Adrenal gland (tissue), 12 donors: ENCODE data around the gene TFDP2. TPM values are rescaled to one million over a fixed set of nuclear protein-coding genes. Genes with fewer than 3 reads are reported as not detected.
A peak's percentile ranks its signal among the peaks of the same experiment; 100 is the strongest.

Experiments used
- DNase-seq, 7 donors: peaks; one replicate each; pipeline ENCODE4 v3.0.0-alpha.2; 2019 to 2020
- H3K27ac ChIP-seq, 5 donors: fragments of 200-600 bp; sonication (generic) in 4 of 5; 1 replicate in 3 of 5; 2 replicates in 2 of 5; pipeline versions ENCODE4 v1.5.1 to v1.8.0; 2016 to 2020; ENCODE audit warnings: mild to moderate bottlenecking in 1 of 5
- H3K27me3 ChIP-seq: fragments of 200-600 bp; 2 replicates; pipeline ENCODE4 v1.8.0; 2021
- H3K36me3 ChIP-seq, 2 donors: fragments of 200-600 bp; replicated peaks in 1 of 2; 1 replicate in 1 of 2; 2 replicates in 1 of 2; pipeline versions ENCODE4 v1.5.1 to v1.8.0; 2018 to 2022
- H3K4me1 ChIP-seq, 2 donors: fragments of 200-600 bp; replicated peaks in 1 of 2; 1 replicate in 1 of 2; 2 replicates in 1 of 2; pipeline versions ENCODE4 v1.5.1 to v1.8.0; 2018 to 2021
- H3K4me3 ChIP-seq, 4 donors: fragments of 200-600 bp; sonication (generic) in 3 of 4; one replicate each; pipeline ENCODE4 v1.5.1; 2016 to 2018
- H3K9me3 ChIP-seq, 3 donors: fragments of 200-600 bp; sonication (generic) in 1 of 3; replicated peaks in 1 of 3; 1 replicate in 2 of 3; 2 replicates in 1 of 3; pipeline versions ENCODE4 v1.5.1 to v1.8.0; 2016 to 2021
- POLR2A ChIP-seq, 2 donors: fragments of 450-650 bp; IDR thresholded peaks; one replicate each; pipeline ENCODE4 v1.6.1; 2017; ENCODE audit warnings: antibody characterized with exemption in 2 of 2, mild to moderate bottlenecking in 2 of 2, moderate library complexity in 1 of 2
- WGBS, 4 donors: extraction: QIAGEN DNeasy Blood & Tissue Kit in 2 of 4; methylation state at CpG; one replicate each; pipeline versions ENCODE4 v1.1.5 to v1.1.7; 2013 to 2017; 5-methylcytosine and 5-hydroxymethylcytosine counted together
- intact Hi-C, 2 donors: fragments of 100-400 bp; cut with DNase I; formaldehyde crosslinking; loops; one replicate each; pipeline versions ENCODE4 v1.14.1 to v1.15.0; 2022 to 2023
- polyA plus RNA-seq, 3 donors: library from polyadenylated mRNA; stranded (reverse); fragments of 200-250 nt in 2 of 3; fragments of 350-450 nt in 1 of 3; fragmentation: Illumina TruSeq in 1 of 3; extraction: RNeasy Lipid Tissue Mini Kit (QIAGEN cat#74804) in 1 of 3; gene quantifications; one replicate each; pipeline ENCODE4 v1.2.3, GENCODE V29; 2013 to 2014
- total RNA-seq, 9 donors: library from RNA; depleted of rRNA in 4 of 9; stranded (reverse); fragments of >200 nt in 4 of 9; fragments of 120-200 nt in 1 of 9; fragmentation: NEBNext Ultra II Directional in 1 of 9; extraction: Animal tissue kit (Norgen Biotek cat#: 25700) in 1 of 9; gene quantifications; one replicate each; pipeline versions ENCODE4 v1.1.0 to v1.2.4, GENCODE V29; 2013 to 2023
- TF ChIP-seq, protein P1 (sequence below), 6 experiments: fragments of 450-650 bp in 4 of 6; fragments of 200-600 bp in 2 of 6; sonication (generic) in 1 of 6; IDR thresholded peaks; 1 replicate in 5 of 6; 2 replicates in 1 of 6; pipeline versions ENCODE4 v1.5.1 to v1.8.0; 2016 to 2021; ENCODE audit warnings: antibody characterized with exemption in 6 of 6, mild to moderate bottlenecking in 2 of 6, moderate library complexity in 1 of 6
- donor health status: healthy with polysubstance abuse.
- donor health status: Bipolar disorder and iron deficiency.
- donor health status: DM: yes; HTN: yes; CAD: no.
- donor health status: DM: no; HTN: no; CAD: no.
- donor health status: DM: no; HTN: no; CAD: no.
- donor health status: DM: yes; HTN: yes; CAD: no.

Gene TFDP2
- total and polyA plus RNA-seq, 12 donors: 11.8 to 165 (median 62.0) TPM

DNA sequence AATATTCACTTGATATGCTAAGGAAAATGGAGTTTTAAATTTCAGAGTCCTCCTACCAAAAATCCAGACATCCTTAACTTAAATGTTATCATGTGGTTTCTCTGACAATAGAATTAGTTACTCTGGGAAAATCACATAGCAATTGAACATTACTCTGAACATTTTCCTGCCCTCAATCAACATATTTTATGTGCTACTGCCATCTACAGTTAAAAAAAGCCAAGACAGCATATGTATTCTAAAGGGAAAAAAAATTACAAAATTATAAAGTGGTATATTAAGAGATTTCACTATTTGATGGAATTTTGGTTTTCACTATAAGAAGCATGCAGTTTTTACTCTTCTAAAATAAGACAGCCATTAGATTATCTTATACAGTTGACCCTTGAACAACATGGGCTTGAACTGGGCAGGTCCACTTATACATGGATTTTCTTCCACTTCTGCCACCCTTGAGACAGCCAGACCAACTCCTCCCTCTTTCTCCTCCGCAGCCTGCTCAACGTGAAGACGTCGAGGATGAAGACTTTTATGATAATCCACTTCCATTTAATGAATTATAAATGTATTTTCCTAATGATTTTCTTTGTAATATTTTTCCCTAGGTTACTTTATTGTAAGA is 150.6 kb downstream of the TFDP2 start:
- Histone ChIP-seq H3K4me1 (peaks cover 0 to 29% of the 10 kb centered on the region in 2 donors), H3K27ac (no peak overlapping the region), H3K4me3 (no peak overlapping the region), H3K9me3 (no peaks in the 10 kb centered on the region), H3K27me3 (no peaks in the 10 kb centered on the region), H3K36me3 (no peaks in the 10 kb centered on the region)
- intact Hi-C loops: no loop called here
- no peak for TF ChIP-seq POLR2A (IDR thresholded peaks at IDR 0.05)
- TF ChIP-seq, protein P1, sequence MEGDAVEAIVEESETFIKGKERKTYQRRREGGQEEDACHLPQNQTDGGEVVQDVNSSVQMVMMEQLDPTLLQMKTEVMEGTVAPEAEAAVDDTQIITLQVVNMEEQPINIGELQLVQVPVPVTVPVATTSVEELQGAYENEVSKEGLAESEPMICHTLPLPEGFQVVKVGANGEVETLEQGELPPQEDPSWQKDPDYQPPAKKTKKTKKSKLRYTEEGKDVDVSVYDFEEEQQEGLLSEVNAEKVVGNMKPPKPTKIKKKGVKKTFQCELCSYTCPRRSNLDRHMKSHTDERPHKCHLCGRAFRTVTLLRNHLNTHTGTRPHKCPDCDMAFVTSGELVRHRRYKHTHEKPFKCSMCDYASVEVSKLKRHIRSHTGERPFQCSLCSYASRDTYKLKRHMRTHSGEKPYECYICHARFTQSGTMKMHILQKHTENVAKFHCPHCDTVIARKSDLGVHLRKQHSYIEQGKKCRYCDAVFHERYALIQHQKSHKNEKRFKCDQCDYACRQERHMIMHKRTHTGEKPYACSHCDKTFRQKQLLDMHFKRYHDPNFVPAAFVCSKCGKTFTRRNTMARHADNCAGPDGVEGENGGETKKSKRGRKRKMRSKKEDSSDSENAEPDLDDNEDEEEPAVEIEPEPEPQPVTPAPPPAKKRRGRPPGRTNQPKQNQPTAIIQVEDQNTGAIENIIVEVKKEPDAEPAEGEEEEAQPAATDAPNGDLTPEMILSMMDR (IDR thresholded peaks at IDR 0.05): peak; percentile 16 to 44 (median 34)
- 68 to 79% (median 73%) methylated on average over 4 of the region's 4 CpGs for WGBS, 4 donors
- DNase-seq: no peak

DNA sequence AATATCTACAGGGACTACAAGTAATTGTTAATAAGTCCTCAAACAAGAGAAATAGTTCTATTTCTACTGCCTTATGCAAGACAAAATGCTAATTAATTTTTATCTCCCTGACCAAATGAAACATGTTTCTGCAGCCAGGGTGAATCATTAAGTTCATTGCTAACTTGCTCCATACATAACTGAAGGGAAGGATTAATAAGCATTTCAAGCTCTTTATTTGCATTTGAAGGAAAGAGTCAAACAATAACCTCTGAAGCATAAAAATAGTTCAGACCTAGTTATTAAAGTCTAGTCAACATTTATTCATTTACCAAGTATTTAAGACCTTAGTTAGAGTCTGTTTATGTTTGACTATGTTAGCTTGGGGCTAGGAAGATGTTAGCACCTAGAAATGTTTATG is 152.9 kb downstream of the TFDP2 start:
- Histone ChIP-seq H3K36me3 (no peaks in the 10 kb centered on the region), H3K9me3 (no peaks in the 10 kb centered on the region), H3K27ac (no peak overlapping the region), H3K27me3 (no peaks in the 10 kb centered on the region), H3K4me1 (peaks cover 0 to 34% of the 10 kb centered on the region in 2 donors), H3K4me3 (no peak overlapping the region)
- DNase-seq: no peak
- TF ChIP-seq, protein P1 (IDR thresholded peaks at IDR 0.05): no peak
- TF ChIP-seq POLR2A (IDR thresholded peaks at IDR 0.05): no peak
- intact Hi-C loops: no loop called here

DNA sequence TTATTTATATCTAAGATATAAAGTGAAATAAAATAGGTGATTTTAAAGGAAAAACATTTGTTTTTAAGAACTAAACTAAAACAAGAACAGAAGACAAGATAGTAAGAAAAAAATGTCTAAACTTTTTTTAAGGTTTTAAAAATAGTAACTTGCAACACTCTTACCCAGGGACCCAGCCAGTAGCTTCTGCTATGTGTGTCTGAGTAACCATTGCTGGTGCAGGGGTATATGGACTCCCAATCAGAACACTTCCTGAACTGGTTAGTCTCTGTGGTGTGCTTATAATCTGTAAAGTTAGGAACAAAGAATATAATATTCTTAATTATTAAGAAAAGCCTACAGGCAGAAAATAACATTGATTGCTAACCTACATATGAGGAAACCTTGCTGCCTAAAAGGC is 154.5 kb downstream of the TFDP2 start:
- H3K27me3 ChIP-seq: no peaks in the 10 kb centered on the region
- no peak overlapping the region for H3K4me3 ChIP-seq
- DNase-seq: no peak
- no peak overlapping the region for H3K27ac ChIP-seq
- intact Hi-C loops: no loop called here
- peaks cover 0 to 34% of the 10 kb centered on the region in 2 donors for H3K4me1 ChIP-seq
- H3K36me3 ChIP-seq: no peaks in the 10 kb centered on the region
- no peak for TF ChIP-seq POLR2A (IDR thresholded peaks at IDR 0.05)
- TF ChIP-seq, protein P1 (IDR thresholded peaks at IDR 0.05): no peak
- H3K9me3 ChIP-seq: no peaks in the 10 kb centered on the region

DNA sequence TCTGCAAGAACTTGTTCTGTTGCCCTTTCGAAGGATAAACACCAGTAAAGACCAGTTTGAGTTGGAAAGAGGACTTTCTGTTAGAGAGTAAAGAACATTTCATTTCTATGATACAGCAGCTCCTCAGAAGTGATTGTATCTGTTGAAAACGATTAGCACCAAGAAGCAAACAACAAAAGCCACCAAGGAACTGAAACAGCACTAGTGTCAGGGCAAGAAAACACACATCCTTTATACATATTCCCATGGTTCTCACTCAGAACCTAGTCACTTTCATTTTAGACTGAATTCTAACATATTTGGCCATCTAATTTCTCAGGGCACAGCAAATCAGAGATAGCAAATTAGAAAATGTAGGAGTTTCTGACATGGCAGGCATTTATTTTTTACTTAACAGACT is 156.8 kb downstream of the TFDP2 start:
- no peak overlapping the region for H3K27ac ChIP-seq
- TF ChIP-seq, protein P1 (IDR thresholded peaks at IDR 0.05): no peak
- TF ChIP-seq POLR2A (IDR thresholded peaks at IDR 0.05): no peak
- DNase-seq: no peak

More for the DNA sequence above, 156.8 kb downstream of the TFDP2 start:
- peaks cover 0 to 34% of the 10 kb centered on the region in 2 donors for H3K4me1 ChIP-seq
- intact Hi-C loops: no loop called here
- H3K27me3 ChIP-seq: no peaks in the 10 kb centered on the region
- no peaks in the 10 kb centered on the region for H3K9me3 ChIP-seq
- H3K4me3 ChIP-seq: no peak overlapping the region
- H3K36me3 ChIP-seq: no peaks in the 10 kb centered on the region
- 69 to 76% (median 73%) methylated on average over 2 of the region's 2 CpGs for WGBS, 4 donors
